H1 (cell line): ENCODE data around the gene RAB29. TPM values are rescaled to one million over a fixed set of nuclear protein-coding genes. Genes with fewer than 3 reads are reported as not detected.

Source experiments
- CTCF ChIA-PET: fragments of 300-600 bp; sonication (Branson Sonifier 250); formaldehyde crosslinking; loops from one replicate; lab custom pipeline; 2021; ENCODE audit not compliant: partially characterized antibody; lab: Charles Lee
- POLR2A ChIA-PET: fragments of 300-600 bp; sonication (Branson Sonifier 250); formaldehyde crosslinking; loops from one replicate; lab custom pipeline; 2021; ENCODE audit warnings: inconsistent platforms; ENCODE audit not compliant: partially characterized antibody; lab: Charles Lee
- DNase-seq, 2 experiments: peaks; one replicate each; pipeline versions ENCODE4 v3.0.0 to v3.0.0-alpha.2; 2010 to 2022; ENCODE audit warnings: low spot score in 2 of 2, low read depth in 1 of 2, mixed read lengths in 1 of 2
- FAIRE-seq: peaks from 2 replicates; lab custom pipeline; 2011; peaks lifted over from hg19 to GRCh38; lab: Jason Lieb, UNC
- H2AFZ ChIP-seq: 2 replicates; pipeline ENCODE4 v1.8.1; 2012; ENCODE audit warnings: low read length, inconsistent platforms
- H2AK5ac ChIP-seq: 2 replicates; pipeline ENCODE4 v1.6.1; 2013; ENCODE audit warnings: low read depth, low read length
- H2BK120ac ChIP-seq: replicated peaks from 2 replicates; pipeline ENCODE3; 2013; ENCODE audit warnings: low read depth, low read length, inconsistent platforms
- H2BK12ac ChIP-seq: 2 replicates; pipeline ENCODE4 v1.6.1; 2013; ENCODE audit warnings: low read depth, low read length
- H2BK15ac ChIP-seq: 2 replicates; pipeline ENCODE4 v1.6.1; 2013; ENCODE audit warnings: low read length
- H2BK20ac ChIP-seq: 2 replicates; pipeline ENCODE4 v1.6.1; 2013; ENCODE audit warnings: low read length
- H2BK5ac ChIP-seq: 2 replicates; pipeline ENCODE4 v1.6.1; 2013; ENCODE audit warnings: low read depth, low read length
- H3K14ac ChIP-seq: 2 replicates; pipeline ENCODE4 v1.6.1; 2013; ENCODE audit warnings: inconsistent platforms; ENCODE audit not compliant: insufficient read length
- H3K18ac ChIP-seq: 2 replicates; pipeline ENCODE4 v1.6.1; 2013; ENCODE audit warnings: low read length; ENCODE audit errors: extremely low read depth
- H3K23ac ChIP-seq: 2 replicates; pipeline ENCODE4 v1.6.1; 2013; ENCODE audit warnings: inconsistent platforms; ENCODE audit not compliant: insufficient read length
- H3K23me2 ChIP-seq: 2 replicates; pipeline ENCODE4 v1.6.1; 2013; ENCODE audit warnings: low read depth, low read length
- H3K27ac ChIP-seq: 2 replicates; pipeline ENCODE4 v1.6.1; 2011; ENCODE audit warnings: low read depth, low read length, inconsistent platforms
- H3K27me3 ChIP-seq, 4 experiments: replicated peaks in 1 of 4; 1 replicate in 1 of 4; 2 replicates in 3 of 4; pipeline versions ENCODE4 v1.6.1 to v1.8.1; 2011 to 2013; ENCODE audit warnings: low read length in 3 of 4, mild to moderate bottlenecking in 3 of 4, inconsistent platforms in 2 of 4, mixed read lengths in 2 of 4, moderate library complexity in 1 of 4; ENCODE audit not compliant: control insufficient read depth in 3 of 4, insufficient read depth in 3 of 4; ENCODE audit errors: extremely low read depth in 1 of 4
- H3K36me3 ChIP-seq, 4 experiments: 2 replicates each; pipeline versions ENCODE4 v1.6.1 to v1.8.1; 2011 to 2013; ENCODE audit warnings: mild to moderate bottlenecking in 4 of 4, low read length in 3 of 4, moderate library complexity in 2 of 4, control low read depth in 1 of 4, inconsistent platforms in 1 of 4; ENCODE audit not compliant: insufficient read depth in 4 of 4, control insufficient read depth in 2 of 4
- H3K4ac ChIP-seq: replicated peaks from 2 replicates; pipeline ENCODE3; 2013; ENCODE audit warnings: low read length, low read depth, mixed read lengths, inconsistent platforms; ENCODE audit not compliant: insufficient read length
- H3K4me1 ChIP-seq, 4 experiments: replicated peaks in 1 of 4; 1 replicate in 1 of 4; 2 replicates in 3 of 4; pipeline versions ENCODE4 v1.6.1 to v1.8.1; 2011 to 2013; ENCODE audit warnings: low read length in 3 of 4, inconsistent platforms in 2 of 4, mixed read lengths in 1 of 4; ENCODE audit not compliant: insufficient read depth in 4 of 4, control insufficient read depth in 3 of 4
- H3K4me2 ChIP-seq, 2 experiments: 2 replicates each; pipeline versions ENCODE4 v1.6.1 to v1.8.1; 2011 to 2013; ENCODE audit warnings: low read depth in 2 of 2, low read length in 2 of 2, control low read depth in 1 of 2, inconsistent platforms in 1 of 2, mild to moderate bottlenecking in 1 of 2; ENCODE audit not compliant: insufficient read depth in 1 of 2
- H3K4me3 ChIP-seq, 4 experiments: fragments of 200-600, 300-600 bp in 1 of 4; sonication (generic), shearing (Covaris generic), sonication (Bioruptor Twin) in 1 of 4; 2 replicates each; pipeline versions ENCODE4 v1.5.1 to v1.8.1; 2011 to 2016; ENCODE audit warnings: low read length in 4 of 4, low read depth in 3 of 4, control low read depth in 2 of 4, inconsistent platforms in 2 of 4, mild to moderate bottlenecking in 2 of 4, mixed read lengths in 1 of 4, moderate library complexity in 1 of 4; ENCODE audit not compliant: insufficient read depth in 2 of 4; ENCODE audit errors: extremely low read depth in 1 of 4
- H3K56ac ChIP-seq: replicated peaks from 2 replicates; pipeline ENCODE3; 2013; ENCODE audit warnings: low read depth, mild to moderate bottlenecking, mixed read lengths, low read length, inconsistent platforms; ENCODE audit not compliant: insufficient read length
- H3K79me1 ChIP-seq: 2 replicates; pipeline ENCODE4 v1.6.1; 2013; ENCODE audit warnings: low read depth, low read length, control low read depth
- H3K79me2 ChIP-seq, 2 experiments: 2 replicates each; pipeline versions ENCODE4 v1.6.1 to v1.8.1; 2012 to 2013; ENCODE audit warnings: low read length in 2 of 2, mild to moderate bottlenecking in 2 of 2, inconsistent platforms in 1 of 2; ENCODE audit not compliant: insufficient read depth in 2 of 2, control insufficient read depth in 1 of 2
- H3K9ac ChIP-seq, 4 experiments: replicated peaks in 1 of 4; 1 replicate in 1 of 4; 2 replicates in 3 of 4; pipeline versions ENCODE4 v1.6.1 to v1.8.1; 2011 to 2013; ENCODE audit warnings: low read depth in 3 of 4, low read length in 3 of 4, control low read depth in 2 of 4, mild to moderate bottlenecking in 2 of 4, moderate library complexity in 2 of 4, inconsistent platforms in 1 of 4; ENCODE audit errors: extremely low read depth in 1 of 4
- H3K9me3 ChIP-seq, 2 experiments: 2 replicates each; pipeline versions ENCODE4 v1.6.1 to v1.8.1; 2012 to 2013; ENCODE audit warnings: mild to moderate bottlenecking in 2 of 2, moderate library complexity in 2 of 2, control low read depth in 1 of 2, inconsistent platforms in 1 of 2, low read depth in 1 of 2, low read length in 1 of 2, mixed read lengths in 1 of 2; ENCODE audit not compliant: insufficient read depth in 2 of 2
- H4K20me1 ChIP-seq, 2 experiments: replicated peaks in 1 of 2; 2 replicates each; pipeline versions ENCODE3 to v1.8.1; 2011 to 2013; ENCODE audit warnings: inconsistent platforms in 2 of 2, low read length in 2 of 2, mild to moderate bottlenecking in 1 of 2; ENCODE audit not compliant: insufficient read depth in 2 of 2, control insufficient read depth in 1 of 2
- H4K5ac ChIP-seq: 2 replicates; pipeline ENCODE4 v1.6.1; 2013; ENCODE audit warnings: low read length, low read depth, mixed read lengths, inconsistent platforms; ENCODE audit not compliant: insufficient read length
- H4K8ac ChIP-seq: 2 replicates; pipeline ENCODE4 v1.8.0; 2013; ENCODE audit warnings: mild to moderate bottlenecking, moderate library complexity, low read length, inconsistent platforms; ENCODE audit not compliant: insufficient read depth; ENCODE audit errors: extremely low read depth
- H4K91ac ChIP-seq: replicated peaks from 2 replicates; pipeline ENCODE3; 2013; ENCODE audit warnings: low read length, mixed read lengths, inconsistent platforms; ENCODE audit not compliant: insufficient read length
- ATF2 ChIP-seq: IDR thresholded peaks from 2 replicates; pipeline ENCODE4 v1.6.1; 2012; ENCODE audit warnings: low read length, inconsistent platforms
- FOSL1 ChIP-seq: IDR thresholded peaks from 2 replicates; pipeline ENCODE4 v1.6.1; 2011; ENCODE audit warnings: mild to moderate bottlenecking, low read depth, low read length, moderate library complexity; ENCODE audit not compliant: insufficient read depth
- POLR2A ChIP-seq, 2 experiments: IDR thresholded peaks; 1 replicate in 1 of 2; 2 replicates in 1 of 2; pipeline ENCODE4 v1.6.1; 2011; ENCODE audit warnings: low read depth in 2 of 2, low read length in 2 of 2, mild to moderate bottlenecking in 2 of 2; ENCODE audit errors: control extremely low read depth in 1 of 2
- RFX5 ChIP-seq: IDR thresholded peaks from 2 replicates; pipeline ENCODE4 v1.6.1; 2011; ENCODE audit warnings: low read depth, low read length, improper control_type of control experiment, borderline replicate concordance
- SP1 ChIP-seq: IDR thresholded peaks from 2 replicates; pipeline ENCODE4 v1.6.1; 2011; ENCODE audit warnings: low read depth, low read length
- TAF7 ChIP-seq: optimal IDR thresholded peaks from 2 replicates; pipeline ENCODE3; 2011; ENCODE audit warnings: low read depth, mild to moderate bottlenecking, inconsistent platforms, low read length, moderate library complexity, borderline replicate concordance
- TBP ChIP-seq: IDR thresholded peaks from 2 replicates; pipeline ENCODE4 v1.6.1; 2011; ENCODE audit warnings: low read depth, low read length, improper control_type of control experiment
- WGBS, 2 experiments: shearing (Covaris generic) in 1 of 2; methylation state at CpG; one replicate each; pipeline versions ENCODE4 v1.1.6 to v1.1.7; 2013 to 2015; ENCODE audit warnings: low lambda C conversion rate in 2 of 2, mixed read lengths in 2 of 2, inconsistent platforms in 1 of 2, low coverage in 1 of 2, missing lambda C conversion rate in 1 of 2; ENCODE audit not compliant: insufficient replicate concordance in 2 of 2, insufficient coverage in 1 of 2, insufficient read length in 1 of 2; ENCODE audit errors: extremely low coverage in 1 of 2, missing lambda C conversion rate in 1 of 2; 5-methylcytosine and 5-hydroxymethylcytosine counted together
- polyA plus RNA-seq, 7 experiments: library from polyadenylated mRNA; depleted of rRNA in 3 of 7; stranded (reverse) in 5 of 7; unstranded in 2 of 7; fragments of >200 nt in 5 of 7; fragments of 200-250 nt in 2 of 7; gene quantifications; 1 replicate in 5 of 7; 2 replicates in 1 of 7; 4 replicates in 1 of 7; pipeline versions ENCODE4 v1.2.1 to v1.2.3, GENCODE V29; 2011 to 2013; ENCODE audit warnings: missing spikeins in 2 of 7, mixed read lengths in 2 of 7
- total RNA-seq: library from RNA; stranded (reverse); fragmentation: NEBNext Ultra II Directional; extraction: Animal tissue kit (Norgen Biotek cat#: 25700); gene quantifications from 2 replicates; pipeline ENCODE4 v1.2.1, GENCODE V29; 2021

RAB29 gene
- total and polyA plus RNA-seq, 2 of the 8 experiments (the other 6 are each of a cell fraction or from before 2014, with no cell fraction given) = 10.1 to 17.3 TPM

GRCh38 chr1:205754857-205755256, 20.4 kb downstream of the RAB29 start:
- Histone ChIP-seq H2BK5ac (no peak overlapping the region), H3K36me3 (no peaks in the 10 kb centered on the region), H2BK120ac (no peak overlapping the region), H4K5ac (no peak overlapping the region), H4K8ac (no peak overlapping the region), H3K27ac (no peak overlapping the region), H4K91ac (no peak overlapping the region), H3K27me3 (no peaks in the 10 kb centered on the region), H2AFZ (no peak overlapping the region), H3K18ac (no peak overlapping the region), H3K4me1 (peaks cover 0 to 4% (median 0%) of the 10 kb centered on the region in 4 experiments; a peak in 2 of 7 replicates), H2AK5ac (no peak overlapping the region), H4K20me1 (no peaks in the 10 kb centered on the region), H3K79me2 (no peaks in the 10 kb centered on the region), H3K56ac (no peak overlapping the region), H3K4ac (no peak overlapping the region), H3K4me3 (no peak overlapping the region), H3K14ac (no peak overlapping the region), H3K4me2 (no peak overlapping the region), H3K9ac (no peak overlapping the region), H3K23ac (no peak overlapping the region), H3K9me3 (no peaks in the 10 kb centered on the region), H2BK15ac (no peak overlapping the region), H3K23me2 (peaks cover 3% of the 10 kb centered on the region), H3K79me1 (no peaks in the 10 kb centered on the region), H2BK12ac (no peak overlapping the region), H2BK20ac (no peak overlapping the region)
- ChIA-PET POLR2A (interaction anchor here (0.7 to 1.5 kb wide), 4 partner anchors 9 to 24 kb away, joined by 3 to 5 read pairs (median 4); no protein-coding TSS in a partner anchor), CTCF (interaction anchor here (0.7 to 1.8 kb wide), 5 partner anchors 11 to 270 kb away, joined by 3 to 5 read pairs (median 4); no protein-coding TSS in a partner anchor)
- WGBS, 2 experiments = 92% methylated on average over 5 of the region's 5 CpGs; no CpG with 5 or more reads in 1 of the 2 experiments
- DNase-seq = no peak
- TF ChIP-seq SP1 (no peak), ATF2 (no peak), RFX5 (no peak), TBP (no peak), POLR2A (IDR thresholded peaks at IDR 0.05; ENCODE audit: control extremely low read depth in 1 of 2, low read depth in 2 of 2, low read length in 2 of 2) (no peak), TAF7 (no peak), FOSL1 (no peak)
- no peak for FAIRE-seq
